GM04503 (cell line): ENCODE measurements around the gene AURKA.
"Not testable (repeated sequence)": the region's sequence is repeated elsewhere in the genome, so short reads cannot be mapped to it uniquely, and the experiment has no call there.

Experiments used
- DNase-seq: peaks from one replicate; pipeline ENCODE4 v3.0.0-alpha.2; 2012; ENCODE audit warnings: low read depth

AURKA gene

DNA sequence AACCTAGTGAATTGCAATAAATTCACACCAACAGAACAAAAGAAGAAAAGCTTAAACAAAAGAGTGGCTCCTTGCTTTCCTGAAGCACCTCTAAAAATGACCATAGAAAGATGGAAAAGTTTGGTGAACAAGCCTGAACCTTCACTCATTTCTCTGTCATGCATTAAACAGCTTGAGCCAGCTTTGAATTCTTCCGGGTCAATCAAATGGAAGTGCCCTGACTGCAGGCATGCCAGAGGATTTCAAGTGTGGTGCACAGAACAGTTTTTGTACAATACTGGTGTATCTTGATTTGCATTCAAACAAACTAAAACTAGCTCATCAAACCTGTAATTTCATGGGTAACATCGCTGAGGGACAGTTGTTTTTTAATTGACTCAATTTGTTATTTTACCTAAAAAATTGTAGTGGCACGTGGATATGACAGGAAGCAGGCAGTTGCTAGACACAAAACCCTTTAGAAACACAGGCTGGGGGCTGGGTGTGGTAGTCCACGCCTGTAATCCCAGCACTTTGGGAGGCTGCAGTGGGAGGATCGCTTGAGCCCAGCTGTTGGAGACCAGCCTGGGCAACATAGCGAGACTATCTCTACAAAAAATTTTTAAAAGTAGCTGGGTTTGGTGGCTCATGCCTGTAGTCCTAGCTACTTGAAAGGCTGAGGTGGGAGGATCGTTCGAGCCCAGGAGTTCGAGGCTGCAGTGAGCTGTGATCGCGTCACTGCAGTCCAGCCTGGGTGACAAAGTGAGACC lies 29.1 kb upstream of the AURKA start:
- DNase-seq: no peak

DNA sequence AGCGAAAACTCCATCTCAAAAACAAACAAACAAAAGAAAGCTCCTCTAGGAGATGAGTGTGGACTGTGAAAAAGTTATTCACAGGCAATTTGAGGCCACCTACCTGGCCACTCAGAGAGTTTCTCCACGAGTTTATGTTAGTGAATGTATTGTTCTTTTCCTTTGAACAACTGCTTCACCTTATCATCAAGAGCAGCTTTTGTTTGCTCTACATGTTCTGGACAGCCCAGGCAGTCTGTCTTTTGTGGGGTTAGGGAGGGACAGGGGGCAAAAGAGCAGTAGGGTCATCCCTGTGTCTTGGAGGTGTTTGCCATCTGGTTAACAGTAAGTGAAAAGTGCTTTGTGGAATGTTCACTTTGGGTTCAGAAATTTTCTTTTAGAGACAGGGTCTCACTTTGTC lies 28.0 kb upstream of the AURKA start:
- no peak for DNase-seq

GRCh38 chr20:56418385-56418861 lies 26.4 kb upstream of the AURKA start:
- no peak for DNase-seq

DNA sequence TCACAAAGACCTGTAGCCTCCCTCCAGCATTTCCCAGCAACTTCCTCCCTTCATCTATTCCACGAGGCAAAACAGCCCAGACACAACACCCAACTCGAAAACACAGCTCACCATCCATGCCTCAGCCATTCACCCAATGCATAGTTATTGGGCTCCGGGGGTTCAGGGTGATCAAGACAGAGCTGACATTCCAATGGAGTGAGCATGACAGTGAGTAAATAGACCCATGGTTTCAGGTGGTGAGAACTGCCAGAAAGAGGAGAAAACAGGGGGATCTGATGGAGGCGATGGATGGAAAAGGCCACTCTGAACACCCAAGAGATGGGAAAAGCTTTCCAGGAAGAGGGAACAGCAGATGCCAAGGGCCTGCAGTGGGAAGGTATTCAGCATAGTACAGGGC lies 25.9 kb upstream of the AURKA start:
- DNase-seq: no peak

DNA sequence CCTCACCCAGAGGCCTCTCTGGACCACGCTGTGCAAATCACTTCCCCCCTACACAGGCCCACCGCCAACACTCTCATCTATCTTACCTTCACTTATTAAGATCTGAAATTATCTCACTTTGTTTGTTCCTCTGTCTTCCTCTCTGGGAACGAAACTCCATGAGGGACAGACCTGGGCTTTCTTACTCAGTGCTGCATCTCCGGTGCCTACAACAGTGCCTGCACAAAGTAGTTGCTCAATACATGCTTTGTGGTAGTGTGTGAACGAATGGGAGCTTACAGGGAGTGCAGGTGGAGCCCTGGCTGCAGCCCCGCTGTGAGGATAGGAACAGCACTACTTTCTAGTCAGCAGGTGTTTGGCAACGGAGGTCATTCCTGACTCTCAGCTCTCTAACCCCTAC lies 25.4 kb upstream of the AURKA start:
- DNase-seq: no peak

DNA sequence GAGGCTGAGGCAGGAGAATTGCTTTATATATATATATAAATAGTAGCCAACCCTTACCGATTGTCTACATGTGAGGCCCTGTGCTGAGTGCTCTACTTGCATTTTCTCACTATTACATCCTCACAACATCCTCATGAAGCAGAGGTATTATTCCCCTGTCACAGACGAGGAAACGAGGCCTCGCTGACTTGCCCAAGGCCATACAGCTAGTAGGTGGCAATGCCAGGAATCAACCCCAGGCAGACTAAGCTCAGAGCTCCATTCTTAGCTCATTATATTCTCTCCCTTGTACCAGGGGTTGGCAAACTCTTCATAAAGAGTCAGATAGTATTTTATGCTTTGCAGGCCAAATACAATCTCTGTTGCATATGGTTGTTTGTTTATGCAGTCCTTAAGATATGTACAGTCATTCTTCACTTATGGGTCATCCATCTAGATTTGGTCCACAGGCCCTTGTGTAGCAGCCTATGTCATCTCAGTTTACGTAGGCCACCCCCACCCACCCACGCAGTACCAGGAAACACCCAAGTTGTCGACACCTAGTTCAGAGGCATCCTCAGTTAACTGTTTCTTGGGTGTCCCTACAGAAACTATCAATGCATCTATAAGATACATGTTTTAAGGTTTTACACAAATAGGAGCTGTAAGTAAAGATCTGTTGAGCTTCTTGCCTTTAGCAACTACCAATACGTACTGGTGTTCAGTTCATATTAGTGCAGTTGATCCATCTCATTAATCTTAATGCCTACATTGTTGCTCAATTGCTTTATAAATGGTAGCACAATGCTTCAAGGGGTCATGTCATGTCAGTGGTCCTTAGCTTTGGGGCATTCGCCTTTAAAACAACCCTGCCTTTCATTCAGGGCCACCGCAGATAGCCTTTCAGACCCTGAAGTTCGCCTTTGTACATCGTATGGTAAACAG lies 23.1 kb upstream of the AURKA start:
- no peak for DNase-seq

DNA sequence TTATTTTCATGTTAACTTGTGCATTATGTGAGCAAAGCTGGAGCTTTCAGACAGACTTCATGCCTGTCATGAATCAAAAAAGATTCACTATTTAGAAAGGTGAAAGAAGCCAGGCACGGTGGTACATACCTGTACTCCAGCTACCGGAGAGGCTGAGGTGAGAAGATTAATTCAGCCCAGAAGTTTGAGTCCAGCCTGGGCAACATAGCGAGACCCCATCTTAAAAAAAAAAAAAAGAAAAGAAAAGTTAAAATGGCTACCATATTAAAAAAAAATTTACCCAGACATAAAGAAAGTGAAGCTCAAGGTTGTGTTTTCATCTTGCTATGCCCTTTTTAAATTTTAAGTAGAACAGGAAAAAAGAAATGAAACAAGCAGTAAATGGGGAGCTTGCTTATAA lies 20.9 kb upstream of the AURKA start:
- DNase-seq: no peak

- no peak for DNase-seq
These were observed 20.4 kb upstream of the AURKA start for GRCh38 chr20:56412473-56412790.

DNA sequence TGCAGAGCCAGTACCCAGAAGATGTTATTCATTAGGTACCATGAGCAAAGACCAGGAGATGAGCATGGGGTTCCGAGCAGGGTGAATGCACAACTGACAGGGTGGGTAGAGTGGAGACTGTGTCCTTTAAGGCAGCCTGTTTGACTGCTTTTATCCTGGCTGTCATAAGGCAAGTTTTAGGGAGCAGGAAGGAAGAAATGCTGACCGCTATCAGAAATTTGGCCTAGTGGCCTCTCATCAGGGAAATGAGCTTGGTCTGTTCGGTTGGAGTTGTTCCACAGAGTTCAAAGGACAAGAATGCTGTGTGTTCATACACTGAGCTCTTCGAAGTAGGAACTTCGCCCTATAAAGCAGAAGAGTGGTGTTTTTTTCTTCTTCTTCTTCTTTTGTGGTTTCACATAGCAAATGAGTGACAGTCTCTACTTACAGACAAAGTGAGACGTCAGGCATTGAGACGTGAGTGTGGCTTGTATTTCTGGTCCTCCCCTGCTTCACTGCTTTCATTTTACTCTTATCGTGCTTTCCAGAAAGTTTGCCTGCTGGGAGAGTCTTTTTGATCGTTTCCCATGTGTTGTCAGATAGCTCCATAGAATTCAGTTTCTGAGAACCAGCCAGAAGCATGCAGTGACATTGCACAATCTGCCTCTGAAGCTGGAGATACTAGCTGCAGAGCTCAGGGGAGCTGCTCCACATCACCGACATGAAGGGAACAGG lies 19.9 kb upstream of the AURKA start, which contains the start of gene CASS4:
CASS4 (plus strand) TSS at position 502 of the 714 bp plus-strand sequence; CDS start at position 701, 199 bp downstream.
- DNase-seq: peak; percentile 65

- not testable (repeated sequence) for DNase-seq
These were observed 19.3 kb upstream of the AURKA start for GRCh38 chr20:56411287-56411686.

DNA sequence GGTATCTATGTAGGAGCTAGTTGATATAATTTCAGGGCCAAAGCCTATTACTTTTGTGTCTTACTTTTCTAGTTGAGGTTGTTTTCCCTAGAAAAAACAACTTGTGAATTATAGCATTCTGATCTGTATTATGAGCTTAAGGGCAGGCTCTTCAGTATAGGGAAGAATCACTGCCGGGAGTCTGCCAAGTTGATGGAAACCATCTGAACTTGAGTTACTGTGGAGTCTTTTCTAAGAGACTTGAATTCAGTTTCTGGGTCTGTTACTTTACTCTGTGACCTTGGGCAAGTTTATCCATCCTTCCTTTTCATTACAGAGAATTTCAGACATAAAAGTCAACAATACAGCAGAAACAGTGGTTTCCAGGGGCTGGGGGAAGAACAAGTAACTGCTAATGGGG lies 17.9 kb upstream of the AURKA start:
- no peak for DNase-seq

GRCh38 chr20:56409521-56409920 lies 17.5 kb upstream of the AURKA start:
- DNase-seq: no peak

DNA sequence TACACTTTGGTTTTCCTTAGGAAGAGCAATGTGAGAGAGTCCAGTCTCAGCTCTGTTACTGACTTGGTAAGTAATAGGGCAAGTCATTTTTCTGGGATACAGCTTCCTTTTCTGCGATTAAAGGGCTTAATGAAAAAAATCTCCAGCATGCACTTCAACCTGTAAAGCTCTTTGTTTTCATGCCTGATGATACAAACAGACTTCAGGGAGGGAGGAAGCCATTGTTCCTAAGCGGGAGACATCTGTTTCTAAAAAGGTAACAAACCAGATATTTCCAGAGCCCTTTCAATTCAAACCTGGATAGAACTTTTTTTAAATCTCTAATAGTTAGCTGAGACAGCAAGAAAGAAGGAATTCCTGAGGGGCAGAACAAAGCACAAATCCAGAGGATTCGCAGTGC lies 14.9 kb upstream of the AURKA start:
- DNase-seq: no peak

GRCh38 chr20:56405356-56405755 lies 13.3 kb upstream of the AURKA start:
- not testable (repeated sequence) for DNase-seq

GRCh38 chr20:56403465-56403864 lies 11.4 kb upstream of the AURKA start:
- DNase-seq: no peak

GRCh38 chr20:56400001-56400640 lies 8.1 kb upstream of the AURKA start:
- DNase-seq: no peak

DNA sequence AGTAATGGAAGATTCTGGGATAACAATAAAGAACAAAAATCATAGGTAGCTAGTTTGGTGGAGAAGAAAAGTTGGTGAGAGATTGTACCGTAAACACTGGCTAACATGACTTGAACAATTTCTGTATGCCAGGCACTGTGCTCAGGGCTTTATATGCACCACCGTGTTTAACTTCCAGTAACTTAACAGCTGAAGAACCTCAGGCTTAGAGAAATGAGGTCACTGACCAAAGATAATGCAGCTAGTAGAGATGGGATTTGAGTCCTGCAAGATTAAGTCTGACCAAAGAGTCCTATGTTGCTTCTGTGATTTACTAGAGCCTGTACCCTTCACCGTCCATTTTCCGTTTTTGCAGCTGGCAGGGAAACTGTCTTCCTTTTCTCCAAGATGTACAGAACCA lies 3.2 kb upstream of the AURKA start:
- DNase-seq: no peak

DNA sequence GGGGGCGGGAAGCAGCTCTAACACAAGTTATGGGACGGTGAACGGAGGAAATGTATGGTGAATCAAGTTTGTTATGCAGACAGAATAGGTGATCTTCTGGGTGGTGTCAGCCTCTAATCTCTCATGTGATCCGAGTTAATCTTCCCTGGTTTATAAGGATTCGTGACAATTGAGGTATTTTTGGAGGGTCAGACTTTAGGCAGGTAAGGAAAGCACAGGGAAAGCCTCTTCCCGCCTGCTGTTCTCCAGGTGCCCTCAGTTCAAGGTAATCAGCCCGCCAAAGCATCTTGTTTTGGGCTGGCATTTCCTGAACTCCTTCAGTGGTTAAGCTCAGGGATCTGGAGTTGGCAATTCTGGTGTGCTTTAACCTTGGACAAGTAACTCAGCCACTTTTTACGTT lies 1.6 kb upstream of the AURKA start:
- no peak for DNase-seq

DNA sequence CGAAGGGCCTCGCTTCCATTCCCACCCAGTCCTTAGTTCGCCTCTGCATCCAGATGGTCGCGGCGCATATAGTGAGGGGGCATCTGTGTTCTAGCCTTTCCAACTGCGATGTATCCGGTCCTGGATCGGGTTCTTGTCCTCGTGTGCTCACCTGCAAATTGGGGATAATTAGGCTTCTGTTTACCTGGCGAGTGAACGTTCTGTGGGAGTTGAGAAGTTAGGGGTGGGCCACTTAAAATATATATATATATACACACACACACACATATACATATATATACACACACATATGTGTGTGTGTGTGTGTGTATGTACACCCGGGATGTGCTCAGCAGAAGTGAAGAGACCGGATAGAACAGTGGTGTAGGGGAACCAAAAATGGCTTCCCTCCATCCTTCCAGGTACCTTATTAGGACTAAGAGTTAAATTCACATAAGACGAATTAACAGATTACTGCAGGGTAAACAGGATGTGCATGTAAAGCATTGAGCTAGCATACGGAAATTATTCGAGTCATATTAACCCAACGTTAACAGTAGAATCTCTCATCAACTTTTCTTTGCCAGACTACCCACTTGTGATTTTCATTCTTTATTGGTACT lies 967 bp upstream of the AURKA start:
- DNase-seq: no peak

DNA sequence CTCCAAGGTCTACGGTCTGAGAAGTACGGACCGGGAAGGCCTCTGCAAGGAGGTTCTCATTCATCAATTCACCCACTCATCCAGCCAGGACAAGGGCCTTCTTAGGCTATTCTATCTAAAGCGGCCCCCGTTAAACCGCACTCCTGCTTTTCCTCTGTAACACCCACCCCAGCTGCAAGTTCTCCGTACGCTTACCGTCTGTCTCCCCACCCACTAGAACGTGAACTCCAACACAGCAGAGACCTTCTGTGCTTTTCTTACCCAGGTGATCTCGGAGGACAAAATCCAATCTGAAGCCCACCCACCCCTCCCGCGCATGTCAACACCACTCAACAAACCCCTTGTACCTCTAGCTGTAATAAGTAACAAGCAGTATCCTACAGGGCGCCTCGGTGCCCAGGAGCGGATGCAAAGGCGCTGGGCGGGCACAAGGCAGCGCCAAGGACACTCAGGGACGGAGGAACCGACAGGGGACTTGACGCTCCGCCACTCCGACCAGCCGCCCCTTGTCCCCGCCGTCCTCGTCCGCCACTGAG lies 351 bp downstream of the AURKA start:
- no peak for DNase-seq

GRCh38 chr20:56391037-56391436 lies 978 bp downstream of the AURKA start:
- DNase-seq: no peak
